ENCODE measurements around the gene NFIB.

NFIB gene

GRCh38 chr9:14119694-14120514, 194.0 kb downstream of the NFIB start:
- H3K4me3 ChIP-seq (ENCODE audit: low read length): no peak overlapping the region
- no peak for TF ChIP-seq ZNF274 (IDR thresholded peaks at IDR 0.05; ENCODE audit: low read depth, low read length)

- no peak overlapping the region for H3K4me3 ChIP-seq (ENCODE audit: low read length)
- no peak for TF ChIP-seq ZNF274 (IDR thresholded peaks at IDR 0.05; ENCODE audit: low read depth, low read length)
Observed at GRCh38 chr9:14112226-14112625, 201.7 kb downstream of the NFIB start.

DNA sequence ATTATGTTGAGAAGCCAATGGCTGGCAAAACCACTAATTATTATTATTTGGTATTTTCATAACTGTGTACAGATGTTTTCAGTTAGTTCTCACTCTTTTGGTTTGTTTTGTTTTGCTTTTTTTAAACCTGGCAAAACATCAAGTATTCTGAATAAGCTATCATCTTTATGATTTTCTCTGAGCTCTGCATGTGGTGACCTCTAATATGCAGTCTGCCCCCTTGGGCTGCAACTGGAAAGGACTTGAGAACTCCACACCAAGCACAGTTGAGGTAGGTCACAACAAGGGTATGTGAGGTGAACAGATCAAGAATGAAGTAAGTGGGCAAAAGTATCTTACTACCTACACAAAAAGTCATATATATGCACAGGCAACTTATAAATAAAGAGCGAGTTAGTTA, 202.2 kb downstream of the NFIB start:
- no peak for TF ChIP-seq ZNF274 (IDR thresholded peaks at IDR 0.05; ENCODE audit: low read depth, low read length)
- H3K4me3 ChIP-seq (ENCODE audit: low read length): no peak overlapping the region

GRCh38 chr9:14107977-14108376, 206.0 kb downstream of the NFIB start:
- no peak overlapping the region for H3K4me3 ChIP-seq (ENCODE audit: low read length)
- no peak for TF ChIP-seq ZNF274 (IDR thresholded peaks at IDR 0.05; ENCODE audit: low read depth, low read length)

DNA sequence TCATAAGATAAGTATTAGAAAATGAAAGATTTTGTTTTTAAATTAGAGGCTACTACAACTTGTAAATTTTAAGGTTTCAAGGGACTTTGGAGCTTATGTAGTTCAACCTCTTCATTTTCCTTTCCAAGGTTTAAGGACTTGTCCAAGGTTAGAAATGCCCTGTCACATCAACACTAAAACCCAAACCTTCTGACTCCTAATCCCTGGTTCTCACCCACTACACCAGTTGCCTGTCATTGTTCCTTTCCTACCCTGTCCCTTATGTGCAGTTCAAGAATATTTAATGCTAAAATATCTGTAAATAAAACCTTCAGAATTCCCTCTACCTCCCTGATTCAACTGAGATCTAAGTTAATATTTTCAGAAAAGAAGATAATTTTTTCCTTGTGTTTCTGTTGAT, 206.4 kb downstream of the NFIB start:
- TF ChIP-seq ZNF274 (IDR thresholded peaks at IDR 0.05; ENCODE audit: low read depth, low read length): no peak
- H3K4me3 ChIP-seq (ENCODE audit: low read length): no peak overlapping the region

- no peak for TF ChIP-seq ZNF274 (IDR thresholded peaks at IDR 0.05; ENCODE audit: low read depth, low read length)
- H3K4me3 ChIP-seq (ENCODE audit: low read length): no peak overlapping the region
Observed at GRCh38 chr9:14106699-14107098, 207.2 kb downstream of the NFIB start.

DNA sequence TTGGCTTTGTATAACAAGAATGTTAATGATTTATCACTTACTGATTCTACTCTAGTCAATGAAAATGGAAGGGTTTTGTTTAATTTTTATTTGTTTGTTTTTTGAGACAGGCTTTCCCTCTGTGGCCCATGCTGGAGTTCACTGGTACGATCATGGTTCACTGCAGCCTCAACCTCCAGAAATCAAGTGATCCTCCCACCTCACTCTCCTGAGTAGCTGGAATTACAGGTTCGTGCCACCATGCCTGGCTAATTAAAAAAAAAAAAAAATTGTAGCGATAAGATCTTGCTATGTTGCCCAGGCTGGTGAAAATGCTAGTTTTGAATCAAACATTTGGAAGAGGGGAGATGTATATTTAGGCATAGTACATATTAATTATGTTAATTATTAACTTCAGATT, 209.4 kb downstream of the NFIB start:
- no peak overlapping the region for H3K4me3 ChIP-seq (ENCODE audit: low read length)
- TF ChIP-seq ZNF274 (IDR thresholded peaks at IDR 0.05; ENCODE audit: low read depth, low read length): no peak

- H3K4me3 ChIP-seq (ENCODE audit: low read length): no peak overlapping the region
- TF ChIP-seq ZNF274 (IDR thresholded peaks at IDR 0.05; ENCODE audit: low read depth, low read length): no peak
Observed at GRCh38 chr9:14103115-14103514, 210.8 kb downstream of the NFIB start.

DNA sequence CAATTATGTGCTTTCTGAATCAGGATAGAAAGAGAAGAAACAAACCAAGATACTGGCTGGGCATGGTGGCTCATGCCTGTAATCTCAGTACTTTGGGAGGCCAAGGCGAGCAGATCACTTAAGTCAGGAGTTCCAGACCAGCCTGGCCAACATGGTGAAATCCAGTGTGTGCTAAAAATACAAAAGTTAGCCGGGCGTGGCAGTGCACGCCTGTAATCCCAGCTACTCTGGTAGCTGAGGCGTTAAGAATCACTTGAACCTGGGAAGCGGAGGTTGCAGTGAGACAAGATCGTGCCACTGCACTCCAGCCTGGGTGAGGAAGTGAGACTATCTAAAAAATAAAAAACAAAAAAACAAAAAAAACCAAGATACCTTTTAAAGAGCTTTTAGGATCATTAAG, 214.2 kb downstream of the NFIB start:
- H3K4me3 ChIP-seq (ENCODE audit: low read length): no peak overlapping the region
- TF ChIP-seq ZNF274 (IDR thresholded peaks at IDR 0.05; ENCODE audit: low read depth, low read length): no peak

GRCh38 chr9:14098486-14099180, 215.3 kb downstream of the NFIB start:
- no peak overlapping the region for H3K4me3 ChIP-seq (ENCODE audit: low read length)
- no peak for TF ChIP-seq ZNF274 (IDR thresholded peaks at IDR 0.05; ENCODE audit: low read depth, low read length)

GRCh38 chr9:14097666-14098415, 216.1 kb downstream of the NFIB start:
- H3K4me3 ChIP-seq (ENCODE audit: low read length): no peak overlapping the region
- no peak for TF ChIP-seq ZNF274 (IDR thresholded peaks at IDR 0.05; ENCODE audit: low read depth, low read length)

DNA sequence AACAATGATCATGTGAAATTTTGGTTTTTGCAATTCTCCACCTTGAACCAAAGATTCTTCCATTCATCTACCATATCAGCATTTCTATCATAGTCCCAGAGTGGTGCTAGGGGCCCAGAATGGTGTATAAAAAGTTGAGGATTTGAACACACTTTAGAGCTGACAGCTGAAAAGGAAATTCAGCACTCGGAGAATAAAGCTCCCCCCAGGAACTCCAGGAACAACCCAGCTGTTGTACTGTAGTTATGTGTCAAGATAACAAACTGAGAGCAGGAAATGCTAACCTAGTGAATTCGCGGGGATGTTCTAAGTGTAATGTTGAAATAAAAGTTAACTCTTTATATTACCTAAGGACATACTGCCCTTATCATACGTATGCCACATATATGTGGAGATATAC, 216.7 kb downstream of the NFIB start:
- no peak overlapping the region for H3K4me3 ChIP-seq (ENCODE audit: low read length)
- no peak for TF ChIP-seq ZNF274 (IDR thresholded peaks at IDR 0.05; ENCODE audit: low read depth, low read length)

- no peak overlapping the region; the same call in 1 of the 2 replicates for H3K4me3 ChIP-seq (ENCODE audit: low read length)
Observed at GRCh38 chr9:14096258-14096922, 217.6 kb downstream of the NFIB start.

GRCh38 chr9:14095277-14095676, 218.7 kb downstream of the NFIB start:
- no peak overlapping the region for H3K4me3 ChIP-seq (ENCODE audit: low read length)

More at GRCh38 chr9:14096258-14096922, 217.6 kb downstream of the NFIB start:
- TF ChIP-seq ZNF274 (IDR thresholded peaks at IDR 0.05; ENCODE audit: low read depth, low read length): no peak

More at GRCh38 chr9:14095277-14095676, 218.7 kb downstream of the NFIB start:
- TF ChIP-seq ZNF274 (IDR thresholded peaks at IDR 0.05; ENCODE audit: low read depth, low read length): no peak

Measured in GM08714 (cell line).